Heart right ventricle (tissue), 16 donors: Measurements from ENCODE around the gene CEP95. TPM values are rescaled to one million over a fixed set of nuclear protein-coding genes. Genes with fewer than 3 reads are reported as not detected.

Experiments used
- ATAC-seq, 8 donors: fragments of 200-7000 bp; cut with Tn5 transposase; one replicate each; pipeline ENCODE4 v1.9.1; 2020; ENCODE audit warnings: mild to moderate bottlenecking in 8 of 8, moderate library complexity in 8 of 8, moderate number of reproducible peaks in 1 of 8
- DNase-seq, 2 donors: peaks; one replicate each; pipeline ENCODE4 v3.0.0-alpha.2; 2020
- H3K27ac ChIP-seq, 10 donors: fragments of 200-600 bp; sonication (generic) in 2 of 10; one replicate each; pipeline versions ENCODE4 v1.5.0 to v1.8.0; 2020 to 2022; ENCODE audit warnings: mild to moderate bottlenecking in 3 of 10
- H3K27me3 ChIP-seq, 7 donors: fragments of 200-600 bp; one replicate each; pipeline ENCODE4 v1.8.0; 2021 to 2022; ENCODE audit warnings: mild to moderate bottlenecking in 2 of 7
- H3K36me3 ChIP-seq, 9 donors: fragments of 200-600 bp; sonication (generic) in 1 of 9; one replicate each; pipeline versions ENCODE4 v1.5.0 to v1.8.0; 2020 to 2022; ENCODE audit warnings: mild to moderate bottlenecking in 2 of 9
- H3K4me1 ChIP-seq, 9 donors: fragments of 200-600 bp; sonication (generic) in 1 of 9; one replicate each; pipeline versions ENCODE4 v1.5.0 to v1.8.0; 2020 to 2022; ENCODE audit warnings: mild to moderate bottlenecking in 4 of 9
- H3K4me3 ChIP-seq, 10 donors: fragments of 200-600 bp; sonication (generic) in 2 of 10; one replicate each; pipeline versions ENCODE4 v1.5.0 to v1.8.0; 2020 to 2022; ENCODE audit warnings: mild to moderate bottlenecking in 7 of 10, moderate library complexity in 2 of 10
- H3K9me3 ChIP-seq, 11 donors: fragments of 200-600 bp in 10 of 11; sonication (generic) in 2 of 11; one replicate each; pipeline versions ENCODE4 v1.5.0 to v1.8.0; 2013 to 2022; ENCODE audit warnings: mild to moderate bottlenecking in 2 of 11, control low read depth in 1 of 11, moderate library complexity in 1 of 11
- WGBS, 2 donors: extraction: QIAGEN DNeasy Blood & Tissue Kit; methylation state at CpG; one replicate each; pipeline ENCODE4 v1.1.7; 2013; ENCODE audit warnings: inconsistent platforms in 1 of 2; 5-methylcytosine and 5-hydroxymethylcytosine counted together
- intact Hi-C, 10 donors: fragments of 100-400 bp; cut with DNase I; formaldehyde crosslinking; loops; one replicate each; pipeline versions ENCODE4 v1.11.1 to v1.14.2; 2022
- polyA plus RNA-seq, 2 donors: library from polyadenylated mRNA; stranded (reverse); fragments of 200-250 nt; gene quantifications; one replicate each; pipeline ENCODE4 v1.2.3, GENCODE V29; 2013
- total RNA-seq, 10 donors: library from RNA; stranded (reverse); fragmentation: NEBNext Ultra II Directional in 3 of 10; extraction: Animal tissue kit (Norgen Biotek cat#: 25700) in 3 of 10; gene quantifications; one replicate each; pipeline versions ENCODE4 v1.2.1 to v1.2.4, GENCODE V29; 2021 to 2023
- TF ChIP-seq, protein P1 (sequence below), 9 donors: fragments of 200-600 bp; sonication (generic) in 2 of 9; IDR thresholded peaks; one replicate each; pipeline versions ENCODE4 v1.5.0 to v1.8.0; 2021 to 2022; ENCODE audit warnings: antibody characterized with exemption in 9 of 9, mild to moderate bottlenecking in 5 of 9, moderate library complexity in 1 of 9
- donor health status: Arrhythmogenic right ventricular cardiomyopathy.
- donor health status: ischemic (EF 13 %, LVEDD 7.1; RV severe dilation, severe dysfunction).
- donor health status: healthy with polysubstance abuse.
- donor health status: DM: no; HTN: yes; CAD: no.
- donor health status: DM: no; HTN: no; CAD: no.
- donor health status: ischemic (EF 25% LVEDD 6.9; RV normal size, moderate dysfunction).
- donor health status: ischemic (EF 25% LVEDD 5.7; RV mildly dilated, moderate dysfunction).
- donor health status: healthy.
- donor health status: DM: yes; HTN: yes; CAD: no.
- donor health status: Ischemic cardiomyopathy.
- donor health status: ischemic (EF 35%, LVEDD 5.7; RV mildly dilated, moderate dysfunction).
- donor health status: nonischemic (EF 11% LVEDD 7.7; RV severe dilation, severe dysfunction).
- donor health status: DM: yes; HTN: yes; CAD: no.
- donor health status: PGD.
- donor health status: ischemic (EF 29% LVEDD 5.4; RV normal size, mild dysfunction).
- donor health status: nonischemic (EF 23%, LVEDD 6.1; RV moderate dilation, normal function).

The CEP95 gene
- total and polyA plus RNA-seq, 12 donors, result 8.6 to 62.4 (median 14.6) TPM

- H3K9me3 ChIP-seq, result no peaks in the 10 kb centered on the region
- no peak overlapping the region for H3K4me3 ChIP-seq
- intact Hi-C loops, result no loop called here
- no peaks in the 10 kb centered on the region for H3K27me3 ChIP-seq
- ATAC-seq (no peak), DNase-seq (no peak)
- no peak overlapping the region for H3K27ac ChIP-seq
- peaks cover 0 to 100% (median 24%) of the 10 kb centered on the region in 9 donors for H3K36me3 ChIP-seq
- 82 to 85% methylated on average over 7 of the region's 7 CpGs for WGBS, 2 donors
- TF ChIP-seq, protein P1, sequence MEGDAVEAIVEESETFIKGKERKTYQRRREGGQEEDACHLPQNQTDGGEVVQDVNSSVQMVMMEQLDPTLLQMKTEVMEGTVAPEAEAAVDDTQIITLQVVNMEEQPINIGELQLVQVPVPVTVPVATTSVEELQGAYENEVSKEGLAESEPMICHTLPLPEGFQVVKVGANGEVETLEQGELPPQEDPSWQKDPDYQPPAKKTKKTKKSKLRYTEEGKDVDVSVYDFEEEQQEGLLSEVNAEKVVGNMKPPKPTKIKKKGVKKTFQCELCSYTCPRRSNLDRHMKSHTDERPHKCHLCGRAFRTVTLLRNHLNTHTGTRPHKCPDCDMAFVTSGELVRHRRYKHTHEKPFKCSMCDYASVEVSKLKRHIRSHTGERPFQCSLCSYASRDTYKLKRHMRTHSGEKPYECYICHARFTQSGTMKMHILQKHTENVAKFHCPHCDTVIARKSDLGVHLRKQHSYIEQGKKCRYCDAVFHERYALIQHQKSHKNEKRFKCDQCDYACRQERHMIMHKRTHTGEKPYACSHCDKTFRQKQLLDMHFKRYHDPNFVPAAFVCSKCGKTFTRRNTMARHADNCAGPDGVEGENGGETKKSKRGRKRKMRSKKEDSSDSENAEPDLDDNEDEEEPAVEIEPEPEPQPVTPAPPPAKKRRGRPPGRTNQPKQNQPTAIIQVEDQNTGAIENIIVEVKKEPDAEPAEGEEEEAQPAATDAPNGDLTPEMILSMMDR (IDR thresholded peaks at IDR 0.05), result no peak
- H3K4me1 ChIP-seq, result no peaks in the 10 kb centered on the region
These were observed 39.9 kb downstream of the CEP95 start for GRCh38 chr17:64546716-64547115.

- no peak for ATAC-seq
- 76 to 86% methylated on average over 10 of the region's 10 CpGs for WGBS, 2 donors
- no peak overlapping the region for H3K27ac ChIP-seq
- no peaks in the 10 kb centered on the region for H3K9me3 ChIP-seq
- TF ChIP-seq, protein P1 (IDR thresholded peaks at IDR 0.05), result no peak
- no peaks in the 10 kb centered on the region for H3K4me1 ChIP-seq
- no peak for DNase-seq
- H3K4me3 ChIP-seq, result no peak overlapping the region
- no peaks in the 10 kb centered on the region for H3K27me3 ChIP-seq
- H3K36me3 ChIP-seq, result peaks cover 0 to 100% (median 24%) of the 10 kb centered on the region in 9 donors
- intact Hi-C loops, result no loop called here
These were observed 40.5 kb downstream of the CEP95 start for GRCh38 chr17:64547319-64547718.

DNA sequence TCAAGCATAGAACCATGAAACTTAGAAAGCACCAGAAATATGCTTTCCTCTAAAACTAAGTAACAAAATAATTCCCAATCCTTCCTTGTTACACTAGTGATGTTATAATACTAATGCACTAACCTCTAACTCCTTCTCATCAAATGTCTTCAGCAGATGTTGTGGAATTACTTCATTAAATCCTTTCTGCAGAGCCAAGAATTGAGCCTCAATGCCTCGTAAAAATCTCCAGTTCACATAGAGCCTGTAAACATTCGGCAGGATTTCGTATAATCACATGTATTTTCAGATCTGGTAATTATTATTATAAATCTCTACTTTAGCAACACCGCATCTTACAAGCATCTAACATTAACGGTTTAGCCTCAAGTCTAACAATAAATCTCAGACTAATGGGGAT is 44.7 kb downstream of the CEP95 start:
- WGBS, 2 donors, result 86 to 91% methylated on average over 5 of the region's 5 CpGs
- TF ChIP-seq, protein P1 (IDR thresholded peaks at IDR 0.05), result no peak
- no peaks in the 10 kb centered on the region for H3K27me3 ChIP-seq
- DNase-seq, result no peak
- intact Hi-C loops, result no loop called here
- H3K4me1 ChIP-seq, result no peaks in the 10 kb centered on the region
- no peak for ATAC-seq
- H3K36me3 ChIP-seq, result peaks cover 0 to 100% (median 29%) of the 10 kb centered on the region in 9 donors
- no peaks in the 10 kb centered on the region for H3K9me3 ChIP-seq
- H3K27ac ChIP-seq, result no peak overlapping the region
- no peak overlapping the region for H3K4me3 ChIP-seq

DNA sequence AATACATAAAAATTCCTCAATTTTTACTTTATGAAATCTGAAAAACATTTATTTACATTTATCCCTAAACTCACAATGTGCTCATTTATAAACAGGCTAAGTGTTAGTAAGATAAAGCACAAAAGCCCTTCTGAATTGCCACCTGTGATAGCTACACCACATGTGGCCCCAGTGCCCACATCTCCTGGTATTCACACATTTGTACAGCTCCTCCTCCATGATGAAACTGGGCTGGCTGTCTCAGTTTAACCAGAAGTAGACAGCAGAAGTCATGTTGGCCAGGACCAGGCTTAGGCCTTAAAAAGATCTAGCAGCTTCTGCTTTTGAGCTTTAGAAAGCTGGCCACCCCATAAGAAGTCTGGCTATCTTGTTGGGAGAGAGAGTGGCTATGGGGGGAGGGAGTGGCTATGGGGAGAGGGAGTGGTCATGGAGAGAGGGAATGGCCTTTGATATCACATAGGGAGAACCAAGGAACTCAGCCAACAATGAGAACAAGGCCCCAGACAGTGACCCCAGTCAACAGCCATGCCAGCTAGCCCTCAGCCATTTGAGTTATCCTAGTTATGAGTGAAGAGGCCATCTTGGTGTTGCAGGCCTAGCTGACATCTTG is 47.4 kb downstream of the CEP95 start:
- peaks cover 0 to 100% (median 21%) of the 10 kb centered on the region in 9 donors for H3K36me3 ChIP-seq
- ATAC-seq (no peak), DNase-seq (no peak)
- no peaks in the 10 kb centered on the region for H3K4me1 ChIP-seq
- TF ChIP-seq, protein P1 (IDR thresholded peaks at IDR 0.05), result no peak
- intact Hi-C loops, result no loop called here
- no peak overlapping the region for H3K4me3 ChIP-seq
- no peaks in the 10 kb centered on the region for H3K27me3 ChIP-seq
- H3K27ac ChIP-seq, result no peak overlapping the region
- no peaks in the 10 kb centered on the region for H3K9me3 ChIP-seq
